GM12878 (cell line): ENCODE data around the gene NEAT1. TPM values are rescaled to one million over a fixed set of nuclear protein-coding genes. Genes with fewer than 3 reads are reported as not detected.

ENCODE experiments used
- ATF7 ChIP-seq: fragments of 450-650 bp; IDR thresholded peaks from 2 replicates; pipeline ENCODE4 v1.6.1; 2016; ENCODE audit warnings: low read depth, mild to moderate bottlenecking
- BACH1 ChIP-seq: fragments of 450-650 bp; IDR thresholded peaks from 2 replicates; pipeline ENCODE4 v1.6.1; 2017; ENCODE audit warnings: mild to moderate bottlenecking, borderline replicate concordance
- CBFB ChIP-seq: IDR thresholded peaks from 2 replicates; pipeline ENCODE4 v1.6.1; 2016; ENCODE audit warnings: antibody characterized with exemption, low read depth
- CBX3 ChIP-seq: fragments of 200-600 bp; sonication (generic); IDR thresholded peaks from 2 replicates; pipeline ENCODE4 v1.6.1; 2016; ENCODE audit warnings: low read depth, borderline replicate concordance
- CREB1 ChIP-seq: IDR thresholded peaks from 2 replicates; pipeline ENCODE4 v1.6.1; 2012; ENCODE audit warnings: low read depth, mild to moderate bottlenecking, inconsistent platforms
- ESRRA ChIP-seq: IDR thresholded peaks from 2 replicates; pipeline ENCODE4 v1.6.1; 2012; ENCODE audit warnings: mild to moderate bottlenecking, low read length, improper control_type of control experiment
- FOXK2 ChIP-seq: fragments of 450-650 bp; IDR thresholded peaks from 2 replicates; pipeline ENCODE4 v1.6.1; 2017; ENCODE audit warnings: mild to moderate bottlenecking, moderate library complexity
- GABPA ChIP-seq: IDR thresholded peaks from 2 replicates; pipeline ENCODE4 v1.6.1; 2014; ENCODE audit warnings: antibody characterized with exemption, low read depth, mild to moderate bottlenecking, inconsistent platforms
- MEF2A ChIP-seq: IDR thresholded peaks from 2 replicates; pipeline ENCODE4 v1.6.1; 2011; ENCODE audit warnings: low read depth, mild to moderate bottlenecking, low read length, moderate library complexity; ENCODE audit not compliant: insufficient read depth
- MXI1 ChIP-seq: fragments of 150-350 bp; IDR thresholded peaks from 2 replicates; pipeline ENCODE4 v1.6.1; 2011; ENCODE audit warnings: low read depth, mild to moderate bottlenecking, inconsistent platforms, low read length, improper control_type of control experiment
- NFIC ChIP-seq: IDR thresholded peaks from 2 replicates; pipeline ENCODE4 v1.6.1; 2012; ENCODE audit warnings: low read depth, mild to moderate bottlenecking, inconsistent platforms, low read length, moderate library complexity
- NFYB ChIP-seq: IDR thresholded peaks from 2 replicates; pipeline ENCODE4 v1.6.1; 2011; ENCODE audit warnings: low read depth, mild to moderate bottlenecking, low read length, improper control_type of control experiment, moderate library complexity; ENCODE audit not compliant: insufficient read depth
- NR2F1 ChIP-seq: fragments of 450-650 bp; conservative IDR thresholded peaks from 2 replicates; pipeline ENCODE4 v1.6.1; 2017; ENCODE audit warnings: mild to moderate bottlenecking
- PML ChIP-seq: IDR thresholded peaks from 2 replicates; pipeline ENCODE4 v1.6.1; 2012; ENCODE audit warnings: low read length, inconsistent platforms
- POU2F2 ChIP-seq: IDR thresholded peaks from 3 replicates; pipeline ENCODE4 v1.6.1; 2011; ENCODE audit warnings: low read depth, mild to moderate bottlenecking, low read length, borderline replicate concordance
- SIX5 ChIP-seq: IDR thresholded peaks from 2 replicates; pipeline ENCODE4 v1.6.1; 2011; ENCODE audit warnings: mild to moderate bottlenecking, low read depth, low read length, moderate library complexity; ENCODE audit not compliant: severe bottlenecking
- SMC3 ChIP-seq: IDR thresholded peaks from 2 replicates; pipeline ENCODE4 v1.6.1; 2011; ENCODE audit warnings: low read length, improper control_type of control experiment, borderline replicate concordance
- SUPT20H ChIP-seq: IDR thresholded peaks from 2 replicates; pipeline ENCODE4 v1.6.1; 2011; ENCODE audit warnings: low read depth, mild to moderate bottlenecking, low read length, moderate library complexity, borderline replicate concordance; ENCODE audit not compliant: control insufficient read depth
- TARDBP ChIP-seq: IDR thresholded peaks from 2 replicates; pipeline ENCODE4 v1.6.1; 2016; ENCODE audit warnings: borderline replicate concordance
- TCF7 ChIP-seq: IDR thresholded peaks from 2 replicates; pipeline ENCODE4 v1.6.1; 2014; ENCODE audit warnings: antibody characterized with exemption, borderline replicate concordance
- ZNF207 ChIP-seq: fragments of 450-650 bp; IDR thresholded peaks from 2 replicates; pipeline ENCODE4 v1.6.1; 2014; ENCODE audit warnings: antibody characterized with exemption, mild to moderate bottlenecking, borderline replicate concordance
- ZNF24 ChIP-seq: fragments of 450-650 bp; IDR thresholded peaks from 2 replicates; pipeline ENCODE4 v1.6.1; 2017; ENCODE audit warnings: antibody characterized with exemption, mild to moderate bottlenecking
- ZZZ3 ChIP-seq: IDR thresholded peaks from 2 replicates; pipeline ENCODE4 v1.6.1; 2011; ENCODE audit warnings: low read depth; ENCODE audit not compliant: control insufficient read depth, insufficient read length
- polyA plus RNA-seq, 11 experiments: library from polyadenylated mRNA; depleted of rRNA in 4 of 11; unstranded in 6 of 11; stranded (reverse) in 5 of 11; fragments of >200 nt; fragmentation: Nextera tagmentation in 4 of 11; fragmentation: Illumina TruSeq in 1 of 11; extraction: Ambion mirVana in 4 of 11; extraction: Trizol in 1 of 11; gene quantifications; 1 replicate in 1 of 11; 2 replicates in 10 of 11; pipeline versions ENCODE4 v1.2.1 to v1.2.3, GENCODE V29; 2011 to 2016; ENCODE audit warnings: inconsistent platforms in 2 of 11, missing spikeins in 2 of 11, low read depth in 1 of 11
- total RNA-seq, 4 experiments: library from RNA; depleted of rRNA in 3 of 4; stranded (reverse); fragments of >200 nt in 3 of 4; fragmentation: Illumina TruSeq in 1 of 4; extraction: Trizol in 1 of 4; gene quantifications; 2 replicates each; pipeline versions ENCODE4 v1.2.1 to v1.2.3, GENCODE V29; 2013 to 2021
- TF ChIP-seq, protein P1 (sequence below): IDR thresholded peaks from 2 replicates; pipeline ENCODE4 v1.6.1; 2012; ENCODE audit warnings: mild to moderate bottlenecking, low read depth, low read length
- TF ChIP-seq, protein P2 (sequence below): IDR thresholded peaks from 2 replicates; pipeline ENCODE4 v1.6.1; 2012; ENCODE audit warnings: low read depth, low read length, improper control_type of control experiment
- TF ChIP-seq, protein P3 (sequence below): fragments of 450-650 bp; IDR thresholded peaks from 2 replicates; pipeline ENCODE4 v1.6.1; 2017; ENCODE audit warnings: mild to moderate bottlenecking, low read depth, inconsistent platforms; ENCODE audit not compliant: poor library complexity, severe bottlenecking

NEAT1 gene
- total and polyA plus RNA-seq, 10 of the 15 experiments (the other 5 are each of a cell fraction or from before 2014, with no cell fraction given), result 13.6 to 328 (median 69.4) TPM

DNA sequence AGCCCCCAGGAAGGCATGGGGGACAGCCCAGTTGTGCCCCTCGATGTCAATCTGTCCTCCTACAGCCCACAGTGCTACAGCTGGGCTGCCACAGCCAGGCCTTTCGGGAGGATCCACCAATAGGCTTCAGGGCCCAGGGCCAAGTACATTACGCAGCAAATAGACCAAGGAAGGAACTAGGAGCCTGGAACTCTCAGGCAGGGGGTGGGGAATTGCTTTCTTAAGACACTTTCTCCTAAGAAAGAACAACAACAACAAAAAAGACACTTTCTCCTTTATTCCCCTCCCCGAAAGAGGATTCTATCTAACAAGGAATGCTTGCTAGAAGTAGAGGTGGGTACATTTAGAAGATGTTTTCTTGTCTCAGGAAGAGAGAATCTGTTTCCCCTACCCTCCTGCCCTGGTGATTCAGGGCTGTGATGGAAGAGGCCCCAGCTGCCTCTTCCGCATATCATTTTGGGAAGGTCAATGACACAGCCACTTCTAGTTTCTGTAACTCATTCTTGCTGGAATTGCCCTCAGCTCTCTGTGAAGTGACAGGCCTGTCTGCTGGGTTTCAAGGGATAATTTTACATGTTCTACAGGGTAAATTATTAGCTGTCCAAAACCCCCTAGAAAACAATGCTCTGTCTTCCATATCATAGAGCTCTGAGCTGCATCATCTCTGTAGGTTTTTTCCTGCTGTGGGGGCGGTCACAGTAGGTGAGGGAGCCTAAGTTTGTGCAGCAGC, 70.2 kb downstream of the NEAT1 start (continued):
- no peak for TF ChIP-seq MXI1
- no peak for TF ChIP-seq SUPT20H
- TF ChIP-seq, protein P1, sequence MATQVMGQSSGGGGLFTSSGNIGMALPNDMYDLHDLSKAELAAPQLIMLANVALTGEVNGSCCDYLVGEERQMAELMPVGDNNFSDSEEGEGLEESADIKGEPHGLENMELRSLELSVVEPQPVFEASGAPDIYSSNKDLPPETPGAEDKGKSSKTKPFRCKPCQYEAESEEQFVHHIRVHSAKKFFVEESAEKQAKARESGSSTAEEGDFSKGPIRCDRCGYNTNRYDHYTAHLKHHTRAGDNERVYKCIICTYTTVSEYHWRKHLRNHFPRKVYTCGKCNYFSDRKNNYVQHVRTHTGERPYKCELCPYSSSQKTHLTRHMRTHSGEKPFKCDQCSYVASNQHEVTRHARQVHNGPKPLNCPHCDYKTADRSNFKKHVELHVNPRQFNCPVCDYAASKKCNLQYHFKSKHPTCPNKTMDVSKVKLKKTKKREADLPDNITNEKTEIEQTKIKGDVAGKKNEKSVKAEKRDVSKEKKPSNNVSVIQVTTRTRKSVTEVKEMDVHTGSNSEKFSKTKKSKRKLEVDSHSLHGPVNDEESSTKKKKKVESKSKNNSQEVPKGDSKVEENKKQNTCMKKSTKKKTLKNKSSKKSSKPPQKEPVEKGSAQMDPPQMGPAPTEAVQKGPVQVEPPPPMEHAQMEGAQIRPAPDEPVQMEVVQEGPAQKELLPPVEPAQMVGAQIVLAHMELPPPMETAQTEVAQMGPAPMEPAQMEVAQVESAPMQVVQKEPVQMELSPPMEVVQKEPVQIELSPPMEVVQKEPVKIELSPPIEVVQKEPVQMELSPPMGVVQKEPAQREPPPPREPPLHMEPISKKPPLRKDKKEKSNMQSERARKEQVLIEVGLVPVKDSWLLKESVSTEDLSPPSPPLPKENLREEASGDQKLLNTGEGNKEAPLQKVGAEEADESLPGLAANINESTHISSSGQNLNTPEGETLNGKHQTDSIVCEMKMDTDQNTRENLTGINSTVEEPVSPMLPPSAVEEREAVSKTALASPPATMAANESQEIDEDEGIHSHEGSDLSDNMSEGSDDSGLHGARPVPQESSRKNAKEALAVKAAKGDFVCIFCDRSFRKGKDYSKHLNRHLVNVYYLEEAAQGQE, result no peak
- TF ChIP-seq SIX5, result no peak
- TF ChIP-seq CBFB, result peak; percentile 45
- TF ChIP-seq CBX3, result no peak
- no peak; the same call in 1 of the 2 replicates for TF ChIP-seq SMC3
- TF ChIP-seq ESRRA, result no peak
- peak; percentile 95 for TF ChIP-seq NR2F1
- TF ChIP-seq, protein P2, sequence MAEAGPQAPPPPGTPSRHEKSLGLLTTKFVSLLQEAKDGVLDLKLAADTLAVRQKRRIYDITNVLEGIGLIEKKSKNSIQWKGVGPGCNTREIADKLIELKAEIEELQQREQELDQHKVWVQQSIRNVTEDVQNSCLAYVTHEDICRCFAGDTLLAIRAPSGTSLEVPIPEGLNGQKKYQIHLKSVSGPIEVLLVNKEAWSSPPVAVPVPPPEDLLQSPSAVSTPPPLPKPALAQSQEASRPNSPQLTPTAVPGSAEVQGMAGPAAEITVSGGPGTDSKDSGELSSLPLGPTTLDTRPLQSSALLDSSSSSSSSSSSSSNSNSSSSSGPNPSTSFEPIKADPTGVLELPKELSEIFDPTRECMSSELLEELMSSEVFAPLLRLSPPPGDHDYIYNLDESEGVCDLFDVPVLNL, result no peak
- TF ChIP-seq GABPA, result no peak
- no peak for TF ChIP-seq NFYB
- no peak for TF ChIP-seq BACH1
- no peak for TF ChIP-seq NFIC
- TF ChIP-seq, protein P3, sequence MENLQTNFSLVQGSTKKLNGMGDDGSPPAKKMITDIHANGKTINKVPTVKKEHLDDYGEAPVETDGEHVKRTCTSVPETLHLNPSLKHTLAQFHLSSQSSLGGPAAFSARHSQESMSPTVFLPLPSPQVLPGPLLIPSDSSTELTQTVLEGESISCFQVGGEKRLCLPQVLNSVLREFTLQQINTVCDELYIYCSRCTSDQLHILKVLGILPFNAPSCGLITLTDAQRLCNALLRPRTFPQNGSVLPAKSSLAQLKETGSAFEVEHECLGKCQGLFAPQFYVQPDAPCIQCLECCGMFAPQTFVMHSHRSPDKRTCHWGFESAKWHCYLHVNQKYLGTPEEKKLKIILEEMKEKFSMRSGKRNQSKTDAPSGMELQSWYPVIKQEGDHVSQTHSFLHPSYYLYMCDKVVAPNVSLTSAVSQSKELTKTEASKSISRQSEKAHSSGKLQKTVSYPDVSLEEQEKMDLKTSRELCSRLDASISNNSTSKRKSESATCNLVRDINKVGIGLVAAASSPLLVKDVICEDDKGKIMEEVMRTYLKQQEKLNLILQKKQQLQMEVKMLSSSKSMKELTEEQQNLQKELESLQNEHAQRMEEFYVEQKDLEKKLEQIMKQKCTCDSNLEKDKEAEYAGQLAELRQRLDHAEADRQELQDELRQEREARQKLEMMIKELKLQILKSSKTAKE, result peak; percentile 82
- TF ChIP-seq TCF7, result no peak; the same call in 1 of the 2 replicates
- TF ChIP-seq FOXK2, result no peak
- TF ChIP-seq ATF7, result peak; percentile 30; the same call in 1 of the 2 replicates
- no peak for TF ChIP-seq ZZZ3
- TF ChIP-seq POU2F2, result peak; percentile 57; the same call in 2 of the 3 replicates
- no peak for TF ChIP-seq TARDBP
- no peak for TF ChIP-seq CREB1
- TF ChIP-seq ZNF24, result no peak
- TF ChIP-seq PML, result no peak
- peak; percentile 71 for TF ChIP-seq MEF2A
- no peak for TF ChIP-seq ZNF207
- TF ChIP-seq, all 136 proteins: peak for 38
